HUES48 (cell line): Measurements from ENCODE around the gene TAS1R1.

ENCODE experiments used
- H3K27ac ChIP-seq: one replicate; pipeline ENCODE4 v1.7.0; 2013; ENCODE audit warnings: low read depth, low read length, inconsistent platforms
- H3K27me3 ChIP-seq: 2 replicates; pipeline ENCODE4 v1.6.1; 2013; ENCODE audit warnings: mild to moderate bottlenecking, low read length; ENCODE audit not compliant: control insufficient read depth, insufficient read depth
- H3K36me3 ChIP-seq: 2 replicates; pipeline ENCODE4 v1.6.1; 2013; ENCODE audit warnings: low read length; ENCODE audit not compliant: control insufficient read depth, insufficient read depth
- H3K4me1 ChIP-seq: 2 replicates; pipeline ENCODE4 v1.6.1; 2013; ENCODE audit warnings: mild to moderate bottlenecking, low read length; ENCODE audit not compliant: control insufficient read depth, insufficient read depth
- H3K4me3 ChIP-seq: 2 replicates; pipeline ENCODE4 v1.5.1; 2013; ENCODE audit warnings: mild to moderate bottlenecking, low read depth, low read length
- H3K9ac ChIP-seq: 2 replicates; pipeline ENCODE4 v1.6.1; 2013; ENCODE audit warnings: mild to moderate bottlenecking, low read depth, low read length, moderate library complexity
- H3K9me3 ChIP-seq: 2 replicates; pipeline ENCODE4 v1.6.1; 2013; ENCODE audit warnings: low read length; ENCODE audit not compliant: control insufficient read depth, insufficient read depth

The TAS1R1 gene

GRCh38 chr1:6577831-6578525 is 22.9 kb downstream of the TAS1R1 start:
- Histone ChIP-seq H3K27ac (no peak overlapping the region), H3K36me3 (peaks cover 7% of the 10 kb centered on the region), H3K9ac (no peak overlapping the region), H3K9me3 (no peaks in the 10 kb centered on the region), H3K27me3 (no peaks in the 10 kb centered on the region), H3K4me3 (no peak overlapping the region), H3K4me1 (peaks cover 6% of the 10 kb centered on the region; the same call in 1 of the 2 replicates)

GRCh38 chr1:6578624-6579373 is 23.7 kb downstream of the TAS1R1 start:
- no peak overlapping the region for H3K4me3 ChIP-seq
- H3K36me3 ChIP-seq, result peaks cover 7% of the 10 kb centered on the region
- H3K27ac ChIP-seq, result no peak overlapping the region
- no peak overlapping the region for H3K9ac ChIP-seq
- peaks cover 6% of the 10 kb centered on the region; the same call in 1 of the 2 replicates for H3K4me1 ChIP-seq
- H3K27me3 ChIP-seq, result no peaks in the 10 kb centered on the region
- H3K9me3 ChIP-seq, result no peaks in the 10 kb centered on the region

GRCh38 chr1:6579374-6580118 is 24.4 kb downstream of the TAS1R1 start, which contains the start of gene ZBTB48:
Gene ZBTB48, plus strand, starts transcription at chr1:6579994. Its CDS starts 616 bp downstream, at chr1:6580610.
- Histone ChIP-seq H3K9ac (peak within 1 kb of the TSS; percentile 9; the same call in 1 of the 2 replicates), H3K27me3 (no peaks in the 10 kb centered on the region), H3K4me3 (peak within 1 kb of the TSS; percentile 77), H3K27ac (peak within 1 kb of the TSS; percentile 46), H3K4me1 (peaks cover 6% of the 10 kb centered on the region; the same call in 1 of the 2 replicates), H3K9me3 (no peaks in the 10 kb centered on the region), H3K36me3 (peaks cover 7% of the 10 kb centered on the region)

GRCh38 chr1:6580119-6580592 is 25.0 kb downstream of the TAS1R1 start:
- Histone ChIP-seq H3K9me3 (no peaks in the 10 kb centered on the region), H3K36me3 (peaks cover 7% of the 10 kb centered on the region), H3K9ac (peak overlapping the region; percentile 9; the same call in 1 of the 2 replicates), H3K4me3 (peak overlapping the region; percentile 77), H3K27ac (peak overlapping the region; percentile 46), H3K4me1 (peaks cover 6% of the 10 kb centered on the region; the same call in 1 of the 2 replicates), H3K27me3 (no peaks in the 10 kb centered on the region)

GRCh38 chr1:6580593-6581409 is 25.7 kb downstream of the TAS1R1 start:
- peak overlapping the region; percentile 77 for H3K4me3 ChIP-seq
- H3K36me3 ChIP-seq, result peaks cover 7% of the 10 kb centered on the region

GRCh38 chr1:6581561-6582305 is 26.6 kb downstream of the TAS1R1 start:
- Histone ChIP-seq H3K27me3 (no peaks in the 10 kb centered on the region), H3K9ac (no peak overlapping the region), H3K4me1 (peaks cover 6% of the 10 kb centered on the region; the same call in 1 of the 2 replicates), H3K9me3 (no peaks in the 10 kb centered on the region), H3K4me3 (no peak overlapping the region), H3K36me3 (peaks cover 7% of the 10 kb centered on the region), H3K27ac (no peak overlapping the region)

More at GRCh38 chr1:6580593-6581409, 25.7 kb downstream of the TAS1R1 start:
- Histone ChIP-seq H3K27ac (no peak overlapping the region), H3K9ac (peak overlapping the region; percentile 9; the same call in 1 of the 2 replicates), H3K4me1 (peaks cover 6% of the 10 kb centered on the region; the same call in 1 of the 2 replicates), H3K27me3 (no peaks in the 10 kb centered on the region), H3K9me3 (no peaks in the 10 kb centered on the region)

GRCh38 chr1:6582370-6582769 is 27.3 kb downstream of the TAS1R1 start:
- Histone ChIP-seq H3K36me3 (peaks cover 14% of the 10 kb centered on the region), H3K4me3 (no peak overlapping the region), H3K9me3 (no peaks in the 10 kb centered on the region), H3K27me3 (no peaks in the 10 kb centered on the region), H3K4me1 (peaks cover 6% of the 10 kb centered on the region; the same call in 1 of the 2 replicates), H3K9ac (no peak overlapping the region), H3K27ac (no peak overlapping the region)

- H3K4me1 ChIP-seq, result peaks cover 1% of the 10 kb centered on the region; the same call in 1 of the 2 replicates
Measured at GRCh38 chr1:6584126-6585080, 29.3 kb downstream of the TAS1R1 start.

More at GRCh38 chr1:6584126-6585080, 29.3 kb downstream of the TAS1R1 start:
- Histone ChIP-seq H3K36me3 (peaks cover 34% of the 10 kb centered on the region), H3K9ac (no peak overlapping the region), H3K9me3 (no peaks in the 10 kb centered on the region), H3K4me3 (no peak overlapping the region), H3K27me3 (no peaks in the 10 kb centered on the region), H3K27ac (no peak overlapping the region)
